IMR-90 (cell line): ENCODE data around the gene ANKRD63. TPM values are rescaled to one million over a fixed set of nuclear protein-coding genes. Genes with fewer than 3 reads are reported as not detected.

Experiments
- ATAC-seq: fragments of 200-7000 bp; cut with Tn5 transposase; 2 replicates; pipeline ENCODE4 v1.9.1; 2020; ENCODE audit warnings: low read depth, mild to moderate bottlenecking, moderate library complexity
- BruUV-seq: library from RNA; stranded (reverse); fragments of 400-500 nt; replicated peaks from 2 replicates; lab custom pipeline; 2021; lab: Mats Ljungman, UMichigan
- CTCF ChIA-PET: fragments of 300-600 bp; formaldehyde crosslinking; extraction: SDS; loops from one replicate; lab custom pipeline; 2021; ENCODE audit warnings: antibody characterized with exemption; lab: Yijun Ruan, JAX
- POLR2A ChIA-PET: fragments of 300-600 bp; sonication (Branson Sonifier 250); formaldehyde crosslinking; loops from one replicate; lab custom pipeline; 2022; ENCODE audit warnings: antibody characterized with exemption; ENCODE audit not compliant: unreplicated experiment; lab: Charles Lee
- DNase-seq: peaks from one replicate; pipeline ENCODE4 v3.0.0; 2013
- H2AFZ ChIP-seq: replicated peaks from 2 replicates; pipeline ENCODE3; 2013; ENCODE audit warnings: low read length, mild to moderate bottlenecking; ENCODE audit not compliant: poor library complexity
- H2AK5ac ChIP-seq: 2 replicates; pipeline ENCODE4 v1.6.1; 2013; ENCODE audit warnings: low read depth, low read length, inconsistent platforms
- H2AK9ac ChIP-seq: replicated peaks from 2 replicates; pipeline ENCODE3; 2013; ENCODE audit warnings: mild to moderate bottlenecking, low read depth, low read length, moderate library complexity; ENCODE audit not compliant: poor library complexity
- H2BK120ac ChIP-seq: 2 replicates; pipeline ENCODE4 v1.6.1; 2013; ENCODE audit warnings: low read depth, low read length, inconsistent platforms
- H2BK15ac ChIP-seq: 3 replicates; pipeline ENCODE4 v1.6.1; 2013; ENCODE audit warnings: low read depth, low read length, inconsistent platforms
- H2BK20ac ChIP-seq: 2 replicates; pipeline ENCODE4 v1.6.1; 2013; ENCODE audit warnings: low read depth, mild to moderate bottlenecking, inconsistent platforms, low read length, moderate library complexity
- H2BK5ac ChIP-seq: 2 replicates; pipeline ENCODE4 v1.6.1; 2013; ENCODE audit warnings: mild to moderate bottlenecking, low read depth, low read length, inconsistent platforms; ENCODE audit not compliant: poor library complexity, severe bottlenecking
- H3K14ac ChIP-seq: replicated peaks from 2 replicates; pipeline ENCODE4 v1.6.1; 2013; ENCODE audit warnings: low read depth, low read length, inconsistent platforms
- H3K18ac ChIP-seq: 2 replicates; pipeline ENCODE4 v1.6.1; 2013; ENCODE audit warnings: low read depth, low read length, control low read depth
- H3K23ac ChIP-seq: 2 replicates; pipeline ENCODE4 v1.6.1; 2013; ENCODE audit warnings: low read depth, low read length, inconsistent platforms
- H3K27ac ChIP-seq: 2 replicates; pipeline ENCODE4 v1.5.1; 2013; ENCODE audit warnings: mild to moderate bottlenecking, control low read depth, low read length; ENCODE audit not compliant: insufficient read depth
- H3K27me3 ChIP-seq: 2 replicates; pipeline ENCODE4 v1.6.1; 2013; ENCODE audit warnings: low read length; ENCODE audit not compliant: control insufficient read depth, insufficient read depth
- H3K36me3 ChIP-seq: 2 replicates; pipeline ENCODE4 v1.6.1; 2013; ENCODE audit warnings: low read length, mixed read lengths; ENCODE audit not compliant: control insufficient read depth, insufficient read depth
- H3K4ac ChIP-seq: 2 replicates; pipeline ENCODE4 v1.6.1; 2013; ENCODE audit warnings: low read depth, low read length, inconsistent platforms
- H3K4me1 ChIP-seq: 2 replicates; pipeline ENCODE4 v1.6.1; 2013; ENCODE audit warnings: low read length, mixed read lengths; ENCODE audit not compliant: control insufficient read depth, insufficient read depth
- H3K4me2 ChIP-seq: 2 replicates; pipeline ENCODE4 v1.6.1; 2013; ENCODE audit warnings: low read depth, mild to moderate bottlenecking, control low read depth, low read length, moderate library complexity
- H3K4me3 ChIP-seq: 2 replicates; pipeline ENCODE4 v1.5.1; 2013; ENCODE audit warnings: low read depth, mild to moderate bottlenecking, control low read depth, low read length, moderate library complexity; ENCODE audit not compliant: insufficient read depth
- H3K56ac ChIP-seq: 2 replicates; pipeline ENCODE4 v1.6.1; 2013; ENCODE audit warnings: low read length, inconsistent platforms; ENCODE audit not compliant: insufficient read depth; ENCODE audit errors: extremely low read depth
- H3K79me1 ChIP-seq, 2 experiments: 2 replicates each; pipeline ENCODE4 v1.6.1; 2013; ENCODE audit warnings: low read length in 2 of 2, inconsistent platforms in 1 of 2, low read depth in 1 of 2
- H3K9ac ChIP-seq: 2 replicates; pipeline ENCODE4 v1.6.1; 2013; ENCODE audit warnings: low read depth, low read length, control low read depth
- H3K9me1 ChIP-seq: 2 replicates; pipeline ENCODE4 v1.6.1; 2013; ENCODE audit warnings: low read length, inconsistent platforms; ENCODE audit not compliant: insufficient read depth
- H3K9me3 ChIP-seq: 2 replicates; pipeline ENCODE4 v1.6.1; 2013; ENCODE audit warnings: low read length; ENCODE audit not compliant: control insufficient read depth, insufficient read depth
- H4K20me1 ChIP-seq: 2 replicates; pipeline ENCODE4 v1.6.1; 2013; ENCODE audit warnings: low read length, inconsistent platforms; ENCODE audit not compliant: insufficient read depth
- H4K5ac ChIP-seq: 2 replicates; pipeline ENCODE4 v1.6.1; 2013; ENCODE audit warnings: mild to moderate bottlenecking, low read depth, low read length, control low read depth
- H4K8ac ChIP-seq, 2 experiments: 2 replicates each; pipeline ENCODE4 v1.6.1; 2013; ENCODE audit warnings: low read depth in 2 of 2, low read length in 2 of 2, control low read depth in 1 of 2, inconsistent platforms in 1 of 2
- H4K91ac ChIP-seq: 2 replicates; pipeline ENCODE4 v1.6.1; 2013; ENCODE audit warnings: low read depth, low read length, inconsistent platforms; ENCODE audit not compliant: insufficient read depth
- CHD1 ChIP-seq: IDR thresholded peaks from 2 replicates; pipeline ENCODE4 v1.6.1; 2012; ENCODE audit warnings: low read depth, low read length, improper control_type of control experiment
- FOS ChIP-seq: fragments of 150-350 bp; IDR thresholded peaks from 2 replicates; pipeline ENCODE4 v1.6.1; 2016; ENCODE audit warnings: low read depth, low read length
- MAFK ChIP-seq: IDR thresholded peaks from 2 replicates; pipeline ENCODE4 v1.6.1; 2012; ENCODE audit warnings: low read depth, low read length, improper control_type of control experiment
- MAZ ChIP-seq: IDR thresholded peaks from 2 replicates; pipeline ENCODE4 v1.6.1; 2012; ENCODE audit warnings: low read depth, mild to moderate bottlenecking, low read length, improper control_type of control experiment, moderate library complexity, borderline replicate concordance
- MXI1 ChIP-seq: IDR thresholded peaks from 2 replicates; pipeline ENCODE4 v1.6.1; 2012; ENCODE audit warnings: low read depth, mild to moderate bottlenecking, low read length, moderate library complexity, borderline replicate concordance
- NFE2L2 ChIP-seq: fragments of 150-350 bp; IDR thresholded peaks from 2 replicates; pipeline ENCODE4 v1.6.1; 2016; ENCODE audit warnings: low read depth, mild to moderate bottlenecking, low read length
- POLR2A ChIP-seq: IDR thresholded peaks from 2 replicates; pipeline ENCODE4 v1.6.1; 2012; ENCODE audit warnings: mild to moderate bottlenecking, low read depth, low read length
- RAD21 ChIP-seq: IDR thresholded peaks from 2 replicates; pipeline ENCODE4 v1.6.1; 2012; ENCODE audit warnings: low read length, improper control_type of control experiment
- RCOR1 ChIP-seq: IDR thresholded peaks from 2 replicates; pipeline ENCODE4 v1.6.1; 2012; ENCODE audit warnings: mild to moderate bottlenecking, low read length, improper control_type of control experiment; ENCODE audit not compliant: insufficient replicate concordance
- RFX5 ChIP-seq: IDR thresholded peaks from 2 replicates; pipeline ENCODE4 v1.8.0; 2012; ENCODE audit warnings: low read depth, mild to moderate bottlenecking, low read length, moderate library complexity
- SMC3 ChIP-seq: fragments of 150-350 bp; IDR thresholded peaks from 2 replicates; pipeline ENCODE4 v1.6.1; 2016; ENCODE audit warnings: low read depth, mild to moderate bottlenecking, antibody characterized with exemption, low read length, moderate library complexity
- WGBS, 2 experiments: methylation state at CpG; one replicate each; pipeline versions ENCODE4 v1.1.5 to v1.1.7; 2013; ENCODE audit warnings: missing lambda C conversion rate in 2 of 2; ENCODE audit not compliant: insufficient read length in 1 of 2; ENCODE audit errors: extremely low coverage in 2 of 2; 5-methylcytosine and 5-hydroxymethylcytosine counted together
- dilution Hi-C: fragments of 300-500 bp; cut with HindIII; formaldehyde crosslinking; loops from one replicate; pipeline ENCODE4 v1.14.3; 2018; ENCODE audit warnings: low sequenced_read_pairs; ENCODE audit not compliant: unreplicated experiment
- in situ Hi-C: fragments of 300-500 bp; cut with MboI; formaldehyde crosslinking; loops from 3 replicates; pipeline ENCODE4 v1.14.3; 2019; ENCODE audit warnings: low sequenced_read_pairs, inconsistent platforms, mixed read lengths
- intact Hi-C: fragments of 100-400 bp; cut with micrococcal nuclease; formaldehyde crosslinking; loops from 2 replicates; pipeline ENCODE4 v1.10.0; 2022
- polyA plus RNA-seq, 3 experiments: library from polyadenylated mRNA; depleted of rRNA; stranded (reverse); fragments of >200 nt; gene quantifications; 2 replicates each; pipeline ENCODE4 v1.2.3, GENCODE V29; 2012; ENCODE audit warnings: low replicate concordance in 1 of 3
- total RNA-seq: library from RNA; depleted of rRNA; stranded (reverse); fragments of >200 nt; gene quantifications from 2 replicates; pipeline ENCODE4 v1.2.3, GENCODE V29; 2012
- TF ChIP-seq, protein P1 (sequence below): fragments of 150-350 bp; IDR thresholded peaks from 2 replicates; pipeline ENCODE4 v1.6.1; 2016; ENCODE audit warnings: low read depth, mild to moderate bottlenecking, low read length, moderate library complexity, borderline replicate concordance

Gene ANKRD63
- total and polyA plus RNA-seq, 2 of the 4 experiments (the other 2 are of a cell fraction): not detected

DNA sequence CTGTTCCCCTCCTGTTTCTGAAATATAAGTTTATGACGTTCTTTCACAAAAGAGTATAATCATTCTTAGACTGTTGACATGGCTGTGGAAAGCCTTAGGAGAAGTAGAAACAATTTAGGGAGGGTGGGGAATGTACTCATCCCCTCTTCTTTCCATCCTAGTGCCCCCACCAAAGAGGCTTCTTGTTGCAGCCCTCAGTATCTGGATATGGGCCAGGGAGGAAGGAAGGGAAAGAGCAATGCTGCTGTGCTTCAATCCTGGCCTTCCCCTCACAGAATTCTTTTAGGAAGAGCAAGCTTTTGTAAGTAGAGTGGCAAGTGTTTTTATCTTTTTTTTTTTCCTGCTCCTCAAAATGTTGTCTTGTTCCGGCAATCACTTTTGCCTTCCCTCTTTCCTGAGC lies 42.3 kb upstream of the ANKRD63 start:
- BruUV-seq: no TSS peak
- Histone ChIP-seq H3K27me3 (no peaks in the 10 kb centered on the region; the same call in 1 of the 2 replicates), H2AK9ac (no peak overlapping the region), H3K4me1 (peaks cover 38% of the 10 kb centered on the region), H3K9me3 (no peaks in the 10 kb centered on the region), H2AK5ac (peak overlapping the region; percentile 74; the same call in 1 of the 2 replicates), H3K79me1 (peaks cover 36 to 50% of the 10 kb centered on the region in 2 experiments), H3K56ac (peak overlapping the region; percentile 42; the same call in 1 of the 2 replicates), H2BK120ac (peak overlapping the region; percentile 2; the same call in 1 of the 2 replicates), H2BK5ac (peak overlapping the region; percentile 45), H2BK20ac (no peak overlapping the region), H3K14ac (peak overlapping the region; percentile 69), H3K18ac (peak overlapping the region; percentile 11; the same call in 1 of the 2 replicates), H3K9me1 (peaks cover 20% of the 10 kb centered on the region), H2AFZ (no peak overlapping the region), H2BK15ac (no peak overlapping the region), H3K4me2 (peak overlapping the region; percentile 97), H4K91ac (peak overlapping the region; percentile 14; the same call in 1 of the 2 replicates), H3K27ac (no peak overlapping the region), H3K23ac (peak overlapping the region; percentile 69), H3K36me3 (no peaks in the 10 kb centered on the region), H4K5ac (0 out of 2 replicates have a peak overlapping the region, but pooled peaks have one; percentile 4), H3K4me3 (peak overlapping the region; percentile 89), H3K9ac (peak overlapping the region; percentile 73; the same call in 1 of the 2 replicates), H3K4ac (peak overlapping the region; percentile 47; the same call in 1 of the 2 replicates), H4K8ac (peak overlapping the region; percentile 7 to 32; a peak in 2 of 4 replicates), H4K20me1 (0 out of 2 replicates have a peak, but pooled peaks cover 12% of the 10 kb centered on the region)
- intact Hi-C loops: no loop called here
- ChIA-PET CTCF (interaction anchor here (0.6 to 1.7 kb wide), 4 partner anchors 13 to 46 kb away, joined by 3 to 5 read pairs (median 4); no protein-coding TSS in a partner anchor), POLR2A (interaction anchor here (0.6 kb wide), 1 partner anchor 121 kb away, joined by 3 read pairs; no protein-coding TSS in a partner anchor)
- ATAC-seq (no peak), DNase-seq (peak; percentile 37)
- no CpG with 5 or more reads among the region's 2 CpGs for WGBS, 2 experiments
- in situ Hi-C loops: no loop called here
- no peak for TF ChIP-seq MAZ
- no peak for TF ChIP-seq POLR2A
- no peak for TF ChIP-seq RCOR1
- TF ChIP-seq CHD1: no peak
- TF ChIP-seq, protein P1, sequence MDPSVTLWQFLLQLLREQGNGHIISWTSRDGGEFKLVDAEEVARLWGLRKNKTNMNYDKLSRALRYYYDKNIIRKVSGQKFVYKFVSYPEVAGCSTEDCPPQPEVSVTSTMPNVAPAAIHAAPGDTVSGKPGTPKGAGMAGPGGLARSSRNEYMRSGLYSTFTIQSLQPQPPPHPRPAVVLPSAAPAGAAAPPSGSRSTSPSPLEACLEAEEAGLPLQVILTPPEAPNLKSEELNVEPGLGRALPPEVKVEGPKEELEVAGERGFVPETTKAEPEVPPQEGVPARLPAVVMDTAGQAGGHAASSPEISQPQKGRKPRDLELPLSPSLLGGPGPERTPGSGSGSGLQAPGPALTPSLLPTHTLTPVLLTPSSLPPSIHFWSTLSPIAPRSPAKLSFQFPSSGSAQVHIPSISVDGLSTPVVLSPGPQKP: no peak
- TF ChIP-seq RFX5: no peak
- no peak for TF ChIP-seq NFE2L2
- TF ChIP-seq SMC3: no peak
- TF ChIP-seq FOS: no peak
- TF ChIP-seq MAFK: no peak
- no peak for TF ChIP-seq RAD21
- TF ChIP-seq MXI1: no peak
- dilution Hi-C loops: no loop called here
